ENCODE measurements around the gene PDGFC. TPM values are rescaled to one million over a fixed set of nuclear protein-coding genes. Genes with fewer than 3 reads are reported as not detected.

The PDGFC gene
- total and polyA plus RNA-seq, 2 donors (not counting 3 experiments of a cell fraction or from before 2014, with no cell fraction given) = 2.7 to 5.3 TPM

DNA sequence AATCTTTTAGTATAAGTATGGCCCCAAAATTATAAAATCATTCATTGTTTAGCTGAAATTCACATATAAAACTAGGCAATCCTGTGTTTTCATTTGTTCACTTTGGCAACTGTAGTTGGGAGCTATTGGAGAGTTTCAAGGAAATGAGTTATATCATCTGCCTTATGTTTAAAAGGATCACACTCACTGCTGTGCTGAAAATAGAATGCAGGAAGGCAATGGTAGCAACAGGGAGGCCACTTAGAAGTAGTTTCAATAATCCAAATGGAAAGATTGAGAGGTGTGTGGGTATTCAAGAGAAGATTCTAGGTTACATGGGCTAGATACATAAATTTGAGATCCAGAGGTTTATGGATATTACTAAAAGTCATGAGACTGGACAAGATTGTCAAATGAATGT lies 184.9 kb downstream of the PDGFC start:
- H3K4me1 ChIP-seq (ENCODE audit: control insufficient read depth, extremely low read depth, insufficient read depth, low read length) = no peaks in the 10 kb centered on the region
- H2AFZ ChIP-seq (ENCODE audit: low read depth, low read length) = no peak overlapping the region
- BruUV-seq (replicated peaks) = no TSS peak
- H3K27ac ChIP-seq (ENCODE audit: insufficient read depth, low read depth, low read length) = no peak overlapping the region
- no peaks in the 10 kb centered on the region for H3K9me1 ChIP-seq (replicated peaks; ENCODE audit: control insufficient read depth, extremely low read depth, insufficient read depth, low read length)
- FAIRE-seq (no peak), DNase-seq (ENCODE audit: low read depth, low spot score) (no peak)
- ChIA-PET POLR2A (no interaction called here), CTCF (interaction anchor here (0.9 kb wide), 1 partner anchor 14 kb away, joined by 4 read pairs; no protein-coding TSS in a partner anchor)
- no peaks in the 10 kb centered on the region for H3K79me2 ChIP-seq (ENCODE audit: control insufficient read depth, insufficient read depth, low read length)
- H3K27me3 ChIP-seq (ENCODE audit: control insufficient read depth in 2 of 2, insufficient read depth in 2 of 2, low read length in 2 of 2) = no peaks in the 10 kb centered on the region
- dilution Hi-C loops (cut with MboI; ENCODE audit: extremely low pct_ligation_motif_present, low sequenced_read_pairs) (no loop called here), intact Hi-C loops (cut with micrococcal nuclease) (no loop called here)
- H4K20me1 ChIP-seq (replicated peaks; ENCODE audit: control insufficient read depth, extremely low read depth, insufficient read depth, low read length) = no peaks in the 10 kb centered on the region
- TF ChIP-seq POLR2AphosphoS5 (IDR thresholded peaks at IDR 0.05; ENCODE audit: insufficient read depth, low read depth, low read length) = no peak
- TF ChIP-seq FOS (IDR thresholded peaks at IDR 0.05; ENCODE audit: borderline replicate concordance, insufficient read depth, low read length) = no peak
- TF ChIP-seq, protein P1, sequence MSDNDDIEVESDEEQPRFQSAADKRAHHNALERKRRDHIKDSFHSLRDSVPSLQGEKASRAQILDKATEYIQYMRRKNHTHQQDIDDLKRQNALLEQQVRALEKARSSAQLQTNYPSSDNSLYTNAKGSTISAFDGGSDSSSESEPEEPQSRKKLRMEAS (IDR thresholded peaks at IDR 0.05; ENCODE audit: insufficient read depth, insufficient read length) = no peak
- TF ChIP-seq JUN (IDR thresholded peaks at IDR 0.05; ENCODE audit: borderline replicate concordance, insufficient read depth, insufficient read length, low read depth) = no peak
- no peak for TF ChIP-seq POLR2A (IDR thresholded peaks at IDR 0.05; ENCODE audit: low read depth, low read length)
- H3K4me2 ChIP-seq (ENCODE audit: insufficient read depth, low read length) = no peak overlapping the region
- no peak overlapping the region for H3K9ac ChIP-seq (replicated peaks; ENCODE audit: extremely low read depth, insufficient read depth, low read length)
- H3K36me3 ChIP-seq (ENCODE audit: control insufficient read depth in 2 of 2, extremely low read depth in 1 of 2, insufficient read depth in 2 of 2, low read length in 2 of 2) = no peaks in the 10 kb centered on the region
- H3K9me3 ChIP-seq (replicated peaks; ENCODE audit: control insufficient read depth, insufficient read depth, low read length) = no peaks in the 10 kb centered on the region
- H3K4me3 ChIP-seq (replicated peaks in 1 of 3; ENCODE audit: insufficient read depth in 1 of 3, low read depth in 1 of 3, low read length in 3 of 3) = no peak overlapping the region

DNA sequence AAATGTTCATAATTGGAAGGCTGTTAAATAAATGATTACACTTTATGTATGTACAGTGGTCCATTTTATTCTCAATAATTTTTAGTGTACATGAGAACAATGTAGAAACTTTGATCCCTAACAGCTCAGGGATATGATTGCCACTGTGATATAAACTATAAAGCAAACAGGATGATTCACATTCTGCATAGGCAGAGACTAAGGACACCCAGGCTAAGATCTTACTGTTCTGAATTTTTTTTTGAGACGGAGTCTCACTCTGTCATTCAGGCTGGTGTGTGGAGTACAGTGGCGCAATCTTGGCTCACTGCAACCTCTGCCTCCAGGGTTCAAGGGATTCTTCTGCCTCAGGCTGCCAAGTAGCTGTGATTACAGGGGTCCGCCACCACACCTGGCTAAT lies 186.6 kb downstream of the PDGFC start:
- no peak for TF ChIP-seq FOS (IDR thresholded peaks at IDR 0.05; ENCODE audit: borderline replicate concordance, insufficient read depth, low read length)
- no peak for TF ChIP-seq JUN (IDR thresholded peaks at IDR 0.05; ENCODE audit: borderline replicate concordance, insufficient read depth, insufficient read length, low read depth)
- TF ChIP-seq GATA2 (IDR thresholded peaks at IDR 0.05; ENCODE audit: insufficient read depth, insufficient read length, low read depth, low read length) = no peak
- TF ChIP-seq EZH2 (IDR thresholded peaks at IDR 0.05; ENCODE audit: borderline replicate concordance, low read depth, low read length, severe bottlenecking) = no peak
- TF ChIP-seq, protein P1 (IDR thresholded peaks at IDR 0.05; ENCODE audit: insufficient read depth, insufficient read length) = no peak
- no peak for TF ChIP-seq MYC (IDR thresholded peaks at IDR 0.05; ENCODE audit: low read depth, low read length)
- POLR2A ChIA-PET = no interaction called here
- dilution Hi-C loops (cut with MboI; ENCODE audit: extremely low pct_ligation_motif_present, low sequenced_read_pairs) = no loop called here

More for the DNA sequence above, 186.6 kb downstream of the PDGFC start:
- Histone ChIP-seq H4K20me1 (replicated peaks; ENCODE audit: control insufficient read depth, extremely low read depth, insufficient read depth, low read length) (no peaks in the 10 kb centered on the region), H3K36me3 (ENCODE audit: control insufficient read depth in 2 of 2, extremely low read depth in 1 of 2, insufficient read depth in 2 of 2, low read length in 2 of 2) (no peaks in the 10 kb centered on the region), H3K4me2 (ENCODE audit: insufficient read depth, low read length) (no peak overlapping the region), H3K4me3 (replicated peaks in 1 of 3; ENCODE audit: insufficient read depth in 1 of 3, low read depth in 1 of 3, low read length in 3 of 3) (no peak overlapping the region), H3K79me2 (ENCODE audit: control insufficient read depth, insufficient read depth, low read length) (no peaks in the 10 kb centered on the region), H3K9me1 (replicated peaks; ENCODE audit: control insufficient read depth, extremely low read depth, insufficient read depth, low read length) (no peaks in the 10 kb centered on the region), H3K9ac (replicated peaks; ENCODE audit: extremely low read depth, insufficient read depth, low read length) (no peak overlapping the region), H3K27ac (ENCODE audit: insufficient read depth, low read depth, low read length) (no peak overlapping the region), H3K9me3 (replicated peaks; ENCODE audit: control insufficient read depth, insufficient read depth, low read length) (no peaks in the 10 kb centered on the region), H2AFZ (ENCODE audit: low read depth, low read length) (no peak overlapping the region), H3K4me1 (ENCODE audit: control insufficient read depth, extremely low read depth, insufficient read depth, low read length) (peaks cover 7% of the 10 kb centered on the region), H3K27me3 (ENCODE audit: control insufficient read depth in 2 of 2, insufficient read depth in 2 of 2, low read length in 2 of 2) (no peaks in the 10 kb centered on the region)
- CTCF ChIA-PET = no interaction called here
- BruUV-seq (replicated peaks) = no TSS peak
- no peak for DNase-seq (ENCODE audit: low read depth, low spot score)
- no peak for FAIRE-seq
- intact Hi-C loops (cut with micrococcal nuclease) = no loop called here

Measured in endothelial cell of umbilical vein (primary cell).